Spleen (tissue), 11 donors: ENCODE measurements around the gene FA2H. TPM values are rescaled to one million over a fixed set of nuclear protein-coding genes. Genes with fewer than 3 reads are reported as not detected.

Source experiments
- DNase-seq: peaks from one replicate; pipeline ENCODE4 v3.0.0-alpha.2; 2020
- H3K27ac ChIP-seq, 8 donors: fragments of 200-600 bp; sonication (generic) in 7 of 8; 1 replicate in 4 of 8; 2 replicates in 4 of 8; pipeline versions ENCODE4 v1.5.0 to v1.8.0; 2016 to 2021; ENCODE audit warnings: inconsistent platforms in 4 of 8, mild to moderate bottlenecking in 4 of 8, moderate library complexity in 1 of 8
- H3K27me3 ChIP-seq, 7 donors: fragments of 200-600 bp; sonication (generic) in 6 of 7; replicated peaks in 1 of 7; 1 replicate in 4 of 7; 2 replicates in 3 of 7; pipeline versions ENCODE4 v1.5.0 to v1.8.0; 2016 to 2021; ENCODE audit warnings: inconsistent platforms in 3 of 7, mild to moderate bottlenecking in 1 of 7
- H3K36me3 ChIP-seq, 6 donors: fragments of 200-600 bp; sonication (generic) in 5 of 6; 1 replicate in 4 of 6; 2 replicates in 2 of 6; pipeline versions ENCODE4 v1.5.0 to v1.8.0; 2016 to 2021; ENCODE audit warnings: inconsistent platforms in 2 of 6
- H3K4me1 ChIP-seq, 6 donors: fragments of 200-600 bp; sonication (generic) in 5 of 6; 1 replicate in 3 of 6; 2 replicates in 3 of 6; pipeline versions ENCODE4 v1.5.0 to v1.8.0; 2016 to 2021; ENCODE audit warnings: inconsistent platforms in 3 of 6
- H3K4me3 ChIP-seq, 8 donors: fragments of 200-600 bp; sonication (generic) in 7 of 8; 1 replicate in 4 of 8; 2 replicates in 4 of 8; pipeline versions ENCODE4 v1.5.0 to v1.8.0; 2016 to 2021; ENCODE audit warnings: inconsistent platforms in 4 of 8, mild to moderate bottlenecking in 4 of 8, moderate library complexity in 2 of 8
- H3K9me3 ChIP-seq, 8 donors: fragments of 200-600 bp; sonication (generic) in 7 of 8; 1 replicate in 4 of 8; 2 replicates in 4 of 8; pipeline versions ENCODE4 v1.5.0 to v1.8.0; 2016 to 2021; ENCODE audit warnings: inconsistent platforms in 4 of 8
- CTCF ChIP-seq, 11 experiments: fragments of 200-600 bp in 7 of 11; fragments of 450-650 bp in 4 of 11; sonication (generic) in 4 of 11; IDR thresholded peaks in 8 of 11; conservative IDR thresholded peaks in 3 of 11; 1 replicate in 7 of 11; 2 replicates in 4 of 11; pipeline versions ENCODE4 v1.4.0 to v1.8.0; 2016 to 2021; ENCODE audit warnings: antibody characterized with exemption in 11 of 11, inconsistent platforms in 4 of 11, mild to moderate bottlenecking in 1 of 11
- POLR2A ChIP-seq, 3 donors: fragments of 450-650 bp; IDR thresholded peaks; one replicate each; pipeline ENCODE4 v1.5.1; 2017; ENCODE audit warnings: antibody characterized with exemption in 3 of 3, mild to moderate bottlenecking in 1 of 3
- POLR2AphosphoS5 ChIP-seq, 3 donors: sonication (generic); formaldehyde crosslinking; IDR thresholded peaks; one replicate each; pipeline ENCODE4 v1.5.1; 2017; ENCODE audit warnings: antibody characterized with exemption in 3 of 3
- WGBS, 5 donors: extraction: QIAGEN DNeasy Blood & Tissue Kit in 3 of 5; methylation state at CpG; one replicate each; pipeline versions ENCODE4 v1.1.5 to v1.1.7; 2013 to 2018; 5-methylcytosine and 5-hydroxymethylcytosine counted together
- intact Hi-C: fragments of 100-400 bp; cut with DNase I; formaldehyde crosslinking; loops from one replicate; pipeline ENCODE4 v1.15.0; 2023; ENCODE audit warnings: low total_unique reads
- polyA plus RNA-seq, 3 donors: library from polyadenylated mRNA; stranded (reverse); fragments of 200-250 nt; gene quantifications; one replicate each; pipeline ENCODE4 v1.2.1, GENCODE V29; 2013
- total RNA-seq, 7 donors: library from RNA; depleted of rRNA in 3 of 7; stranded (reverse); fragments of >200 nt in 3 of 7; fragmentation: NEBNext Ultra II Directional in 4 of 7; extraction: Animal tissue kit (Norgen Biotek cat#: 25700) in 4 of 7; gene quantifications; one replicate each; pipeline versions ENCODE4 v1.1.0 to v1.2.1, GENCODE V29; 2016 to 2021
- donor health status: healthy with polysubstance abuse.
- donor health status: DM: no; HTN: no; CAD: no; lungs with moderate emphysema.
- donor health status: DM: no; HTN: no; CAD: no.
- donor health status: Bipolar disorder and iron deficiency.
- donor health status: healthy.
- donor health status: DM: no; HTN: no; CAD: no.
- donor health status: DM: yes; HTN: yes; CAD: no.

Gene FA2H
- total and polyA plus RNA-seq, 10 donors: 0.23 to 2.6 (median 0.59) TPM

GRCh38 chr16:74756203-74756602, 18.4 kb downstream of the FA2H start:
- H3K4me3 ChIP-seq: no peak overlapping the region
- 69 to 81% (median 79%) methylated on average over 6 of the region's 6 CpGs for WGBS, 5 donors
- TF ChIP-seq CTCF (IDR thresholded peaks at IDR 0.05 in 8 of 11, conservative IDR thresholded peaks at IDR 0.05 in 3 of 11) (no peak), POLR2A (IDR thresholded peaks at IDR 0.05) (no peak), POLR2AphosphoS5 (IDR thresholded peaks at IDR 0.05) (no peak)
- intact Hi-C loops: no loop called here
- no peaks in the 10 kb centered on the region for H3K4me1 ChIP-seq
- peaks cover 0 to 6% (median 0%) of the 10 kb centered on the region in 7 donors for H3K27me3 ChIP-seq
- no peaks in the 10 kb centered on the region for H3K36me3 ChIP-seq
- H3K9me3 ChIP-seq: no peaks in the 10 kb centered on the region
- no peak overlapping the region for H3K27ac ChIP-seq
- peak; percentile 51 for DNase-seq

- no peaks in the 10 kb centered on the region for H3K9me3 ChIP-seq
Observed at GRCh38 chr16:74753180-74753579, 21.4 kb downstream of the FA2H start.

GRCh38 chr16:74752756-74753155, 21.9 kb downstream of the FA2H start:
- intact Hi-C loops: no loop called here
- 76 to 95% (median 87%) methylated on average over 4 to 5 of the region's 5 CpGs for WGBS, 5 donors
- no peak overlapping the region for H3K27ac ChIP-seq
- H3K4me3 ChIP-seq: no peak overlapping the region
- no peak for TF ChIP-seq POLR2A (IDR thresholded peaks at IDR 0.05)
- no peak for TF ChIP-seq POLR2AphosphoS5 (IDR thresholded peaks at IDR 0.05)
- no peak for TF ChIP-seq CTCF (IDR thresholded peaks at IDR 0.05 in 8 of 11, conservative IDR thresholded peaks at IDR 0.05 in 3 of 11)
- no peaks in the 10 kb centered on the region for H3K4me1 ChIP-seq
- peaks cover 0 to 10% (median 0%) of the 10 kb centered on the region in 7 donors for H3K27me3 ChIP-seq
- no peaks in the 10 kb centered on the region for H3K9me3 ChIP-seq
- DNase-seq: peak; percentile 34
- no peaks in the 10 kb centered on the region for H3K36me3 ChIP-seq

More at GRCh38 chr16:74753180-74753579, 21.4 kb downstream of the FA2H start:
- no peak for TF ChIP-seq POLR2AphosphoS5 (IDR thresholded peaks at IDR 0.05)
- no peak for TF ChIP-seq POLR2A (IDR thresholded peaks at IDR 0.05)
- no peak for TF ChIP-seq CTCF (IDR thresholded peaks at IDR 0.05 in 8 of 11, conservative IDR thresholded peaks at IDR 0.05 in 3 of 11)
- intact Hi-C loops: no loop called here
- H3K27ac ChIP-seq: no peak overlapping the region
- H3K4me1 ChIP-seq: no peaks in the 10 kb centered on the region
- no peaks in the 10 kb centered on the region for H3K36me3 ChIP-seq
- peaks cover 0 to 7% (median 0%) of the 10 kb centered on the region in 7 donors for H3K27me3 ChIP-seq
- no peak for DNase-seq
- no peak overlapping the region for H3K4me3 ChIP-seq
- WGBS, 5 donors: 89 to 93% (median 90%) methylated on average over 6 to 12 of the region's 12 CpGs

- Histone ChIP-seq H3K4me3 (no peak overlapping the region), H3K4me1 (no peaks in the 10 kb centered on the region), H3K36me3 (no peaks in the 10 kb centered on the region), H3K9me3 (no peaks in the 10 kb centered on the region), H3K27ac (no peak overlapping the region), H3K27me3 (peaks cover 0 to 10% (median 0%) of the 10 kb centered on the region in 7 donors)
- intact Hi-C loops: no loop called here
- TF ChIP-seq CTCF (IDR thresholded peaks at IDR 0.05 in 8 of 11, conservative IDR thresholded peaks at IDR 0.05 in 3 of 11) (no peak), POLR2AphosphoS5 (IDR thresholded peaks at IDR 0.05) (no peak), POLR2A (IDR thresholded peaks at IDR 0.05) (no peak)
- DNase-seq: peak; percentile 34
- 81 to 92% (median 87%) methylated on average over 2 of the region's 2 CpGs for WGBS, 5 donors
Observed at GRCh38 chr16:74752258-74752657, 22.4 kb downstream of the FA2H start.
